Measurements from ENCODE around the gene TEKT3.

DNA sequence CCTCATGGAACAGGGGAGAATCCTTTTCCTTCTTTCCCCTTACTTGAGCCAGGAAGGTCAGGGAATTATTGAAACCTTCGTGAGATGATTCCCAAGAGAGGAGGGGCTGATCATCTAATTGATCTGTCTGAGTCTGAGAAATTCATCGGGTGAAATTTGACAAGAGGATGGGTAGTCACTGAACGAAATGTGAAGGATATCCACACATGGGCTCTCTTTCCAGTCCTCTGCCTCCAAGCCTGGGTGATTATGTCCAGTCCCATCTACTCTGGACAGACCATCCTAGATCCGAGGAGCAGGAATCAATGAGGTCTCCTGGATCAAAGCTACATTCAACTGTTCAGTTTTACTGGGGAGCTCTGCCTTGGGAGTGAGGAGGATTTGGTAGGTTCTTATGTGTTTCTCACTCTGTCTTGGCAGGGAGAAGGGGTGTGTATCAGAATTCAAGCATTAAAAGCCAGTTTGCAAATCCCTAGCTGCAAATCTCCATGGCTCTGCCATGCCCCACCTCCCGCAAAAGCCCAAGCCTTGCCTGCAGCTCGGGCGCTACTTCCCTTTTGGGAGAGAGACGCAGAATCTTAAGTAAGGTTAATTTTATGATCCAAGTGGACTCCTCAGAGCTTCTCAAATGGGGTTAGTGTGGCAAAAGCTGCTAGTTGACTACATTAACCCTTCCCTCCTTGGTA lies 47.1 kb upstream of the TEKT3 start:
- TF ChIP-seq, protein P1, sequence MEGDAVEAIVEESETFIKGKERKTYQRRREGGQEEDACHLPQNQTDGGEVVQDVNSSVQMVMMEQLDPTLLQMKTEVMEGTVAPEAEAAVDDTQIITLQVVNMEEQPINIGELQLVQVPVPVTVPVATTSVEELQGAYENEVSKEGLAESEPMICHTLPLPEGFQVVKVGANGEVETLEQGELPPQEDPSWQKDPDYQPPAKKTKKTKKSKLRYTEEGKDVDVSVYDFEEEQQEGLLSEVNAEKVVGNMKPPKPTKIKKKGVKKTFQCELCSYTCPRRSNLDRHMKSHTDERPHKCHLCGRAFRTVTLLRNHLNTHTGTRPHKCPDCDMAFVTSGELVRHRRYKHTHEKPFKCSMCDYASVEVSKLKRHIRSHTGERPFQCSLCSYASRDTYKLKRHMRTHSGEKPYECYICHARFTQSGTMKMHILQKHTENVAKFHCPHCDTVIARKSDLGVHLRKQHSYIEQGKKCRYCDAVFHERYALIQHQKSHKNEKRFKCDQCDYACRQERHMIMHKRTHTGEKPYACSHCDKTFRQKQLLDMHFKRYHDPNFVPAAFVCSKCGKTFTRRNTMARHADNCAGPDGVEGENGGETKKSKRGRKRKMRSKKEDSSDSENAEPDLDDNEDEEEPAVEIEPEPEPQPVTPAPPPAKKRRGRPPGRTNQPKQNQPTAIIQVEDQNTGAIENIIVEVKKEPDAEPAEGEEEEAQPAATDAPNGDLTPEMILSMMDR (IDR thresholded peaks at IDR 0.05): no peak
- no peak for TF ChIP-seq POLR2A (IDR thresholded peaks at IDR 0.05)
- no peak for TF ChIP-seq EP300 (IDR thresholded peaks at IDR 0.05; ENCODE audit: low read depth)
- TF ChIP-seq POLR2AphosphoS5 (IDR thresholded peaks at IDR 0.05): no peak
